A549 treated with CpdA at 1 μM for 4 hours (cell line): Measurements from ENCODE around the gene PSMB1. TPM values are rescaled to one million over a fixed set of nuclear protein-coding genes. Genes with fewer than 3 reads are reported as not detected.

Experiments used
- total RNA-seq: library from RNA; stranded (reverse); fragments of 200-300 nt; extraction: Qiagen RNA extraction; gene quantifications from 5 replicates; pipeline ENCODE4 v1.2.3, GENCODE V29; 2022; ENCODE audit warnings: low read depth

Gene PSMB1
- total RNA-seq: 232 to 251 TPM (median 240 TPM) in 5 replicates

DNA sequence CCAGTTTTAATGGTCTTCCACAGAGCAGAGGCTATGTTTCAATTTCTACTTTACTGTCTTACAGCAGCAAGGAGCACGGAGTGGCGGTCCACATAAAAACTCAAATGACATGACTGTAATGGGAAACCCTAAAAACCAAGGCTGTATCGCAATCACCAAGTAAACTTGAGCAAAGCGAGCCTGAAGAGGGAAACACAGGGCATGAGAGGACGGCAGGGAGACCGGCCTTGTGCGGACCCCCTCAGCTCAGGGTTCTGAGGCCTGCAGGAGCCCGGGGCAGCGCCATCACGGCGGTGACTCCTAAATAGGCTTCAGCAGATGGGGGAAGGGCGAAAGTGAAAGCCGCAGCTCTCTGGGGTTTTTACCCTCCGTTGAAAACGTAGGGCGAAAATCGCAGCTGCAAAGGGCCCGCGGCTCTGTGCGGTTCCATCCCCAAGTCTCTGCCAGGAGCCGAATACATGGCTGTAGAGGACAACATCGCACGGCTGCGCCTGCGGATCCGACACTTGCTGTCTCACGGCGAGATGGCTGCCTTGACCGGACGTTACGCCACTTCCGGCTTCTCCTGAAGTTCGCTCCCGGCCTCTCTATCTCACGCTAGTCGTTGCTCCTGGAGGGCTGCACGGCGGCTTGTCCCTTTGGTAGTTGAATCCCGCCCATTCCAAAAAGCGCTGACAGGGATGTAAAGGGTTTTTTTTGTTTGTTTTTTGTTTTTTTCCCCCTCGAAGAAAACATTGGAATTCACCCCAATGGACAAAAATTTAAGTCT lies at the start of gene PSMB1:
TSS of gene PSMB1 (minus strand) at position 543 of the 769 bp plus-strand sequence. CDS start at position 478, 65 bp downstream.

DNA sequence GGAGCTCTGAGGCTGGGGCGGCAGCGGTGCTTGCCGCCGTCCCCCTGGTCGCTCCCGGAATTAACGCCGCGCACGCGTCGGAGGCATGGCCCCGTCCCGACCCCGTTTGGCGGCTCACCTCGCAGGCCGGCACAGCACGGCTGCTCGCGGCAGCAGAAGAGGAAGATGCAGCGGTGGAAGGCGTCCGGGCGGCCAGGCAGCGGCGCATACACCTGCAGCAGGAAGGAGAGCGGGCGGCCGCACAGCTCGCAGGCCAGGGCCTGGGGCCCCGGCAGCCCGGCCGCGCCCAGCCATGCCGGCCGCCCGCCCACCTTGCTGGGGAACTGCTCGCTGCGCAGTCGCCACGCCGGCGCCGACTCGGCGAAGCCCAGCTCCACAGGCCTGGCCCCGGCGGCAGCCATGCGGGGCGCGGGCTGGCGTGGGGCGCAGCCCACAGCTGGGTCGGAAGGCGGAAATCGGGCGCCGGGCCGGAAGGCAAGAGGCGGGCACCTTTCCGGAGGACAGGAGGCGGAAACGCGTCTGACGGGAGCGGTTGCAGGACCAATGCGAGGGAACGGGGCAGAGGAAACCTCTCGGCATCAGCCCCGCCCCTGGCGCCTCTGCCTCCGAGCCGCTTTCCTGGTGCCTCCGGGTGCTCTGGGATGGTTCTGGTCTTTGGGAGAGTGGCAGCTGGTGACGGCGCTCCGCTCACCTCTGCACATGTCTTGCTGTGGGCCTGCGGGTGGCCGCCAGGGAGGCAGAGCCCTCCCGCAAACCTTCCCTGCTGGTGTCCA lies 31.3 kb upstream of the PSMB1 start, which contains the start of gene PDCD2:
TSS of gene PDCD2 (minus strand) at position 457 of the 773 bp plus-strand sequence. CDS start at position 401, 56 bp downstream.

DNA sequence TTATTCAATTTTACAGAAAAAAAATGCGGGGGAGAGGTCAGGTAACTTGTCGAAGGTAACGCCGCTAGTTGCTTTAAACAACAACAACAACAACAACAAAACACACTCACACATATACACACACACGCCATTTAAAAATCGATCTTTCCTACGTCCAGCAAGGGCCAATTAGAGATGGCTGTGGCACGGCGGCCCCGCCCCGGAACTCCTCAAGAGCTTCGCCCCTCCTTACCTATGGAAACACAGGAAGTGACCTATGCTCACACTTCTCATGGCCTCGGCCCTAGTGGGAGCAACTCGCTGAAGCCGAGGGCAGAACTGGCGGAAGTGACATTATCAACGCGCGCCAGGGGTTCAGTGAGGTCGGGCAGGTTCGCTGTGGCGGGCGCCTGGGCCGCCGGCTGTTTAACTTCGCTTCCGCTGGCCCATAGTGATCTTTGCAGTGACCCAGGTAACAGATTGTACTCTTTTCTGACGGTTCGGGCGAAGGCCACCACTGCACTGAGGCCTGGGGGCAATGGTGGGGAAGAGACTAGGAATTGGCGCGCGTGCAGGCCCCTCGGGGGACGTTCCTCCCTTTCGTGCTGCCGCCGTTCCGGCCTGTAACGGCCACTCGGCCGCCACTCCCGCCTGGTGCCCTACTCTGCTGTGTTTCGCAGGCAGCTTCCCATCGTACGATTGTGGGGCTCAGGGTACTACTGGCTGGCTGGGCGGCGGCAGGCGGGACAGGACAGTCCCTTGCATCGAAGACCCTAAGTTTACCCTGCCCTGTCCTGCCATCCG lies 1.1 kb upstream of the PSMB1 start, which contains the start of gene TBP:
TSS of gene TBP (plus strand) at position 357 of the 783 bp plus-strand sequence. CDS start 2,661 bp downstream, outside the sequence.

Other genes with a start within 250 kb of the PSMB1 start
- gene FAM120B, start 246.5 kb downstream of the PSMB1 start, total RNA-seq: 9.0 to 10.6 TPM (median 9.9 TPM) in 5 replicates
- 14.0 to 17.4 TPM (median 15.7 TPM) in 5 replicates for gene TBP, start 1.1 kb upstream of the PSMB1 start, total RNA-seq
- gene PDCD2, start 31.3 kb upstream of the PSMB1 start, total RNA-seq: 49.6 to 56.3 TPM (median 55.5 TPM) in 5 replicates